ENCODE measurements around the gene CYP3A5.
"Not testable (repeated sequence)": the region's sequence is repeated elsewhere in the genome, so short reads cannot be mapped to it uniquely, and the experiment has no call there.

CYP3A5 gene

DNA sequence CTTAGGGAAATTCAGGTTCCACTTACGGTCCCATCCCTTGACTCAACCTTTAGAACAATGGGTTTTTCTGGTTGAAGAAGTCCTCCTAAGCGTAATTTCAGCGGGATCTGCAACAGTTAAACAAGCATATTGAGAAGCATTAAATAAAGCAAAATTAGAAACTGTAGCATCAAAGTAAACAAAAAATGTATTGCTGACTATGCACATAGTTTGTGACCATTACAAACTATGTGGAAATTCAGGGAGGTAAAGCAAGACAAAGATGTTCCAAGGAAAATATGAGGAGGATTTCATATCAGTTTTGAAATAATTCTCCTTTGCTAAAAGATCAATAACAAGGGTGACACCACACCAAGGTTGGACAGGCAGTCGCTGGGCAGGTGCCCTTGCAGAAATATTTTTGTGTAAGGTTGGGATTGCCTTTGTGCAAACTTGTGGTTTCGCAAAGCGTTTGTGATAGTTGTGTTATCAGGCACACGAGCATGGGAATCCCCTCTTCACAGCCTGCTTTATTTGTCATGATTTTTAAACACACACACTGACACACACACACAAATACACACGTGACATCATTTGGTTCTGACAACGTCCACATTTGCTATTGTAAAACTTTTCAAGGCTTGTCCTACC, 5.4 kb upstream of the CYP3A5 start:
- DNase-seq: no peak

DNA sequence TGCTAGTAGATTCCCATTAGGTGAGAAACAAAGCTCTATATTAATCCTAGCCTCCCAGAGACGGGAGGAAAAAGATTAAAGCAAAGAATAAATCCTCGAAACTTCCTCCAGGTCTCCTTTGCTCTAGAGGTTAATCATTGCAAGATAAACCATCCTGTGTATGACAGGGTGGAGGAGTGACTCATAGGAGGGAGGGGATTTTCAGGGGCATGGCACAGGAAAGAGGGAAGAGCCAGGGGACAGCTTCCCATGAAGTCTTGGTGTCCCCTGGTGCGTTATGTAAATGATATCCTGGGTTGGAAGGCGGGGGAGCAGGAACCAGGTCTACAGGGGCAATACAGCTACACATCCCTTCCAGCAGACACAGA, 780 bp downstream of the CYP3A5 start:
- no peak for DNase-seq

DNA sequence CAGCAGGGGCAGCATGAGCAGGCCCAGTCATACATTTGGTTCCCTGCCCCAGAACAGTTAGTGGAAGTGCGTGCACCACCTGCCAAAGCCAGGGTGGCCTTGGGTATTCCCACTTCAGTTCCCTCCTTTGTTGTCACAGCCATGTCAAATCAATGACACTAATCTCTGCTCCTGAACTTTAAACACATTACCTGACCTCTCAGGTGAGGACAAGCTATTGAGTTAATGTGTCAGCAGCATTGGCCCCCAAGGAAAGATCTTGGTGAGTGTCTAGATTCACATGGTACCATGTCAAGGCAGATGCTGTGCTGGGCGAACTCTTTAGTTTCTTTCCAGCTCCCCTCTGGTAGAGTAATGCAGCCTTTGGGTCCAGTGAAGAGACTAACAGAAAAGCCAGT, 2.1 kb downstream of the CYP3A5 start:
- no peak for DNase-seq

DNA sequence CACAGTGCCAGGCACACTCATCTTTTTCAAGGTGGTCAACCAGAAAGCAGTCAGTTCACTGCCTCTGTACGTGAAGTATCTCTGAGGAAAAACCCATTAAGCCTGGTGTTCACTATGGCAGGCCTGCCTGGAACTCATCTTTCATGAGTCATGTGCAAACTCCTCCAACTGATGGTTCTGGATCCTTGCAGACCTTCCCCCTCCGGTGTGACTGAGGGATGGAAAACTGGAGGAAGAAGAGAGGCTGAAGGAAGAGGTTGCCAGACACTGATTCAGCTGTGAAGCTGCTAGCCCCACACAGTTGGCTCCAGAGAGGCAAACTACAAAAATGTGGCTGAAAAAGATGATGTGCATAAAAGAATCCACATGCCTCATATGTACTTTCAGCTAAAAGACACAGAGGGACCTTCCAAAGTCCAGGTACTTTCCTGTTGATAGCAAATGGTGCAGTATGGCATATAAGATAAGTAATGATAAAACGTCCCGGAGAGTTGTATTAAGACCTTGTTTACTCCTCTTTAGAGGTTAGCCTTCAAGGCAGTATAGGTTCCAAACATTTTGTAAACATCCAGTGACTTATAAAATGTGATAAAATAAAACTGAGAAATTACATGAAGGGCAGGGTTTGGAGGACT, 2.7 kb downstream of the CYP3A5 start:
- DNase-seq: no peak

DNA sequence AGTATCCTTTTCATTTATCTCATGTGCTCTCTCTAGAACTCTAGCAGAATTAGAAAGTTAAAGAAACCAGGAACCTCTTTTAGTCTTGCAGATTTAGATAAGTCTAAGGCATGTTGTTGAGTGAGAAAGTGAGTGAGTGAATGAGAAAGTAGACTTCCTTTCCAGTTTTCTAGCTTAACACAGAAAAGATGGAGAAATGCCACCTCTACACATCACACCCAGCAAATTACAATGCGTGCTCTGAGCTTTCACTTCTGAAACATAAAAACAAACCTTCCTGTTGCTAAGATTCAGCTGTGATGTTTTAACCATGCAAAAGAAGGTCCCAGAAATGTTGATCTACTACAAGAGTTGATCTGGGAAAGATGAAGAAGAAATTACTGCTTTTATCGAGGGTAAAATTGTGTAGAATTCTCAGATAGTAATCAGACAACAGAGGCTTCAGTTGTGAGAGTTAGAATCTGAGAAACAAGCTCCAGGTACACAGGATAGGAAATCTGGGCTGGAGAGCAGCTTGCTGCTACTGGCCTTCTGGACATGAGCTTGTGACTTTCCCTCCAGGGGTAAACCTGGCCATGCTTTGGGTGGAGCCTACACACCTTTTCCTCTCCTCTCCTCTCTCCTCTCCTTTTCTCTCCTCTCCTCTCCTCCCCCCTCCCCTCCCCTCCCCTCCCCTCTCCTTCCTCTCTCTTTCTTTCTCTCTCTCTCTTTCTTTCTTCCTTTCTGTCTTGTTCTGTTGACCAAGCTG, 4.6 kb downstream of the CYP3A5 start:
- DNase-seq: no peak

DNA sequence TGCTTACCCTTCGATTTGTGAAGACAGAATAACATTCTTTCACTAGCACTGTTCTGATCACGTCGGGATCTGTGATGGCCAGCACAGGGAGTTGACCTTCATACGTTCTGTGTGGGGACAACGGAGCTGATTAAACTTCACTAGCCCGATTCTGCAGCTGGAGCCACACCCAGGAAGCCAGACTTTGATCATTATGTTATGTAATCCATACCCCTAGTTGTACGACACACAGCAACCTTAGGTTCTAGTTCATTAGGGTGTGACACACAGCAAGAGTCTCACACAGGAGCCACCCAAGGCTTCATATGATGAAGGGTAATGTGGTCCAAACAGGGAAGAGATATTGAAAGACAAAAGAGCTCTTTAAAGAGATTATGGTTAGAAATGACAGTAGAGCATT, 7.2 kb downstream of the CYP3A5 start:
- DNase-seq: no peak

DNA sequence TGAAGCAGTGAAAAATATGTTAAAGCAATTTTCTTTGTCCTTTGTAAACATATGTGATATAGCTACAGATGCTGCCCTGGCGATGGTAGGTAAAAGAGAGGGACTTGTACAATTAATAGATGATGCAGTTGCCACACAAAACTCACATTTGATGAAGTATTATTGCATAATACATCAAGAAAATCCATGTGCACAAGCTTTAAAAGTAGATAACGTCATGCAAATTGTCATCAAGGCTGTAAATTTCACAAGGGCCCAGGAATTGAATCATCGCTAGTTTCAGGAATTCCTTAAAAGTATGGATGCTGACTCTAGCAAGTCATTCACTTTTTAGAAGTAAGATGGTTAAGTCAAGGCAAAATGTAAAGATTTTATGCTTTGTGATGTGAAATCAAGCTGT, 10.0 kb downstream of the CYP3A5 start:
- DNase-seq: no peak

DNA sequence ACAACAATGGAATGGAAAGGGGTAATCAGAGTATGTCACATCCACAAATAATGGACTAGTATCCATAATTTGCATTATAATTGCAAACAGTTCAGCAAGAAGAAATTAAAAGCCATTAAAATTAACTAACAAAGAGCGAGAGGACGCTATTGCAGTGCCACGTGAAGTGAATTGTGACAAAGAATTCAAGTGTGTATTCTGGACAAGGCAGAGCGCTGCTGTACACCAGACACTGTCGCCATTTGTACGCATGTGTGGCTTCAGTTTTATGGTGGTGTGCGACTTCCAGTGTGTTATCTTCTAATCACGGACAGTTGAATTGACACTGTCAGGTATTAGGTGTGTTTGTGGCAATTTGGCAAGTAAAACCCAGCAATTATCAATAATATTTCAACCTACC, 11.3 kb downstream of the CYP3A5 start:
- no peak for DNase-seq

DNA sequence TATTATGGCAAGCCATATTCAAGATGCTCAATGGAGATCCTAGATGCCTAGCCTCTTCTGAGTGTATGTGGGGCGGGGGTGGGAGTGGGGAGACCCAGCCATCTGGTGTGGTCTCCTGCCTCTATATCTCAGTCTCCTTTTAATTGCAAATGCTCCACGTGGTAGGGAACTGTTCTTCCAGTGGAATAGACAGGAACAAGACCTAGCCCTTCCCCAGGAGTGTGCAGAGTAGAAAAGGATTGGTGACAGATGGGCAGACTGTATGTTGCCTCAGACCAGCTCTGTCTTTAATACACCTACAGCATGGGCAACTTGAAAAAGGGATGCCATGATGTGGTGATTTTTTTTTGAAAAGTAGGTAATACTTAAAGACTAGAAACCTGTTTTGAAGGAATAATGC, 12.6 kb downstream of the CYP3A5 start:
- DNase-seq: no peak

DNA sequence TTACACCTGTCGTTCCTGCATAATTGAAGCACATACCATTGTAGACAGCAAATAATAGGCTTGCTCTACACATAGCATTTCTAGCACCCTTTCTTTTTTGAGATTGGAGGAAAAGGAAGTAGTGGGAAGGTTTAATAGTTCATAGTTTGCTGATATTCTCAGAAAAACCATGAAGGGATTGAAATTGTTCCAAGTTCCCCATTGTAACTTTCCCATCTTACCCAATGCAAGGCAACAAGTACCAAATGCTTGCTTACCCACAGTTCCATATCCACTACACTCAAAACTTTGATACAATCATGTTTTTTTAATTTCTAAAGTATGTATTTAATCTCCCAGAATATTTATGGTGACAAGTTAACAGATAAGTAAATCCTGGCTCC, 13.8 kb downstream of the CYP3A5 start:
- DNase-seq: no peak

DNA sequence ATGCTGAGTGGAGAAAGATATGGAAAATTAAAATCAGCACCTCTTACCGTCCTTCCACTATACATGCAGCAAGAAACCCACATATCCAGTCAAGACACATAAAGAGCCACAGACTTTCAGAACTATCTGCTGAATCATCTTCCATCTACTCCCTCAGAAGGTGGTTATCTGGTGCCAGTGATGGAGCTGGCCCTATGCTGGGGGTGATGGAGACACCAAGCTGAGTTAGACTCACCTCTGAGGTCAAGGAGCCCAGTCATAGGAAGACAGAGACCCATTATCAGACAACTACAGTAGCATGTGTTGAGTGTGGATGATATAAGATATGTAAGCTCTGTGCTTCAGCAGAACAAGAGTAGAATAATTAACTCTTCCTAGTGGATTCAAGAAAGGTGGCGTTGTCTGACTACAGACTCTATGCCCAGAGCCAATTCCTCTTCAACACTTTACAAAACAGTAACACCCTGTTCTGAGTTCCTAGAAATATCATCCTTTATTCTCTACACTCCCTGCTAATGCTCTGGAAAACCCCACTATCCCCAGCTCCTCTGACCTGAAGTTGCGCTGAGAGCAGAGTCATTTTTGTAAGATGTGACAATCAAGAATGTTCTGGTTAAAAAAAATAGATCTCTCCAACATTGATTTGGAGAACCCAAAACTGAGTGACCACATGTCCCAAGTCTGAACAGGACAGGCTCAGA, 14.3 kb downstream of the CYP3A5 start:
- no peak for DNase-seq

DNA sequence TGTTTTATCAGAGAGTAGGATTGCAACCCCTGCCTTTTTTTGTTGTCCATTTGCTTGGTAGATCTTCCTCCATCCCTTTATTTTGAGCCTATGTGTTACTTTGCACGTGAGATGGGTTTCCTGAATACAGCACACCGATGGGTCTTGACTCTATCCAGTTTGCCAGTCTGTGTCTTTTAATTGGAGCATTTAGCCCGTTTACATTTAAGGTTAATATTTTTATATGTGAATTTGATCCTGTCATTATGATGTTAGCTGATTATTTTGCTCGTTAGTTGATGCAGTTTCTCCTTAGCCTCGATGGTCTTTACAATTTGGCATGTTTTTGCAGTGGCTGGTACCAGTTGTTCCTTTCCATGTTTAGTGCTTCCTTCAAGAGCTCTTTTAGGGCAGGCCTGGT, 21.9 kb downstream of the CYP3A5 start:
- not testable (repeated sequence) for DNase-seq

DNA sequence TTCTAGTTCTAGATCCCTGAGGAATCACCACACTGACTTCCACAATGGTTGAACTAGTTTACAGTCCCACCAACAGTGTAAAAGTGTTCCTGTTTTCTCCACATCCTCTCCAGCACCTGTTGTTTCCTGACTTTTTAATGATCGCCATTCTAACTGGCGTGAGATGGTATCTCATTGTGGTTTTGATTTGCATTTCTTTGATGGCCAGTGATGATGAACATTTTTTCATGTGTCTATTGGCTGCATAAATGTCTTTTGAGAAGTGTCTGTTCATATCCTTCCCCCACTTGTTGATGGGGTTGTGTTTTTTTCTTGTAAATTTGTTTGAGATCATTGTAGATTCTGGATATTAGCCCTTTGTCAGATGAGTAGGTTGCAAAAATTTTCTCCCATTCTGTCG, 25.2 kb downstream of the CYP3A5 start:
- DNase-seq: not testable (repeated sequence)

DNA sequence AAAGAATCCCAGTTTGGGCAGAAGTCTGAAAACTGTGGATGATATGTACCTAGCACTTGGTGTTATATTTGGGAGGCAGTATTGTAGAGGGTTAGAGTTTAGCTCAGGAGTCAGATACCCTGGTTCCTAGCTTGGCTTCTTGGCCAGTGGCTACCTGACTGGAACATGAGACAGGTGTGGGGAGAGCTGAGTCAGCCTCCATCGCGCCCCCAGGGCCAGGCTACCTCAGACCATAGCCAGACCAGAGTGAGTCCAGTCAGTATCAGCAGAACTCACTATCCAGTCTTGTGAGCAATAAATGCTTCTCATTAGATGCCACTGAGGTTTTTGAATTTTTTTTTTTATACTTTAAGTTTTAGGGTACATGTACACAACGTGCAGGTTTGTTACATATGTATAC, 26.0 kb downstream of the CYP3A5 start:
- DNase-seq: no peak

DNA sequence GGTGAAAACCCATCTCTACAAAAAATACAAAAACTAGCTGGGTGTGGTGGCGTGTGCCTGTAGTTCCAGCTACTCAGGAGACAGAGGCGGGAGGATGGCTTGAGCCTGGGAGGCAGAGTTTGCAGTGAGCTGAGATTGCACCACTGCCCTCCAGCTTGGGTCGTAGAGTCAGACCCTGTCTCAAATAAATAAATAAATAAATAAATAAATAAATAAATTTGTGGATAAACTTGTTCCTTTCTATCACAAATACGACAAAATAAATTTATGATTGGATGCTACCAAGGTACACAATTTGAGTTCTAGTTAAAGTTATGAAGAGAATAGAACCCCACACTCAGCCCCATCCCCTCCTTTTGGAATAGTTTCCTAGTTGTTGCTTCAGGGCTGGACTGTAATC, 26.5 kb downstream of the CYP3A5 start:
- DNase-seq: not testable (repeated sequence)

DNA sequence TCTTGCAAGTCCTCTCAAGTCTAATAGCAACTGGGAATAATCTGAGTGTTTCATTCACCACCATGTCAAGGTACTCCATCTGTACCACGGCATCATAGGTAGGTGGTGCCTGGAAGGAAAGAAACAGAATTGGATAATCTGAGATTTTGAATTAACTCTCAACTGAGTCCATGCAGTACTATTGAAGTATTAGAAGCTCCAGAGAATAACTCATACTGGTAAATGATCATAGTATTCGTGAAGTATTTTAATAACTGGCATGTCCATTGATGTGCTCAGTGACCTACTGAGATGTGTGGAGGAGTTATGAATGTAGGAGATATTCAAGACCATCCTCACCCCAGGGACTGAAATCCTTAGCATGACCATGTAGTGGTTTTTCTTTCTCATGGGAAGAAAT, 27.1 kb downstream of the CYP3A5 start:
- no peak for DNase-seq

DNA sequence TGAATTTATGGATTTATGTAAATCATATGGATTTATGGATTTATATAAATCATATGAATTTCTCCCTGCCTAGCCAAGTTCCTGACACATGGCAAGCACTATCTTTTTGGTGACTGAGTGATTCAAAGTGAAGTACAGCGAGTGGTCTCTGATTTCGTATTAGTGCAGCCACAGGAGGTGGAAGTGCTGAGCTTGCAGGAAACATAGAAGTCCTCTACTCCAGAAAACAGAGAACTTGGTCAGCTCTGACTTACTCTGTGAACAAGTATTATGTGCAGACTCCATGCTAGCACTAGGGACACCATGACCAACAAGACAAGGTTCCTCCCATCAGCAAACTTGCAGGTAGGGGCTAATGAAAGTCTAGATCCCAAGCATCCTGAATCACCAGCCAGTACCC, 28.5 kb downstream of the CYP3A5 start:
- DNase-seq: no peak

DNA sequence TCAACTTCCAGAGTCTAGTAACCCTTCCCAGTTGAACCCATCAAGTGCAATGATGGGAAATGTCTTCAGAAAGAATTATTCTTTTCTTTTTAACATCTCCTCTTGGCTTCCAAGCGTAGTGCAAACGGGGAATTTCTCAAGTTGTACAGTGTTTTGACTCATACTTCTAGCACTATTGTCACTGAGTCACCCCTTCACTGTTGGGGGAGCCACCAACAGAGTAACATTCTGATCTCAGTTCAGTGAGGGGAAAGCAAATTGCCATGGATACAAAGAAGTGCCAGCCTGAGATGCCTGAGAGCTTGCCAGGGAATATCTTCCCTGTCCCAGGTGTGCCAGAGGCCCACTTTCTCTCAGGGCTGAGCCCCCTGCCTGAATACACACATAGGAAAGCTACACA, 31.0 kb downstream of the CYP3A5 start:
- no peak for DNase-seq

DNA sequence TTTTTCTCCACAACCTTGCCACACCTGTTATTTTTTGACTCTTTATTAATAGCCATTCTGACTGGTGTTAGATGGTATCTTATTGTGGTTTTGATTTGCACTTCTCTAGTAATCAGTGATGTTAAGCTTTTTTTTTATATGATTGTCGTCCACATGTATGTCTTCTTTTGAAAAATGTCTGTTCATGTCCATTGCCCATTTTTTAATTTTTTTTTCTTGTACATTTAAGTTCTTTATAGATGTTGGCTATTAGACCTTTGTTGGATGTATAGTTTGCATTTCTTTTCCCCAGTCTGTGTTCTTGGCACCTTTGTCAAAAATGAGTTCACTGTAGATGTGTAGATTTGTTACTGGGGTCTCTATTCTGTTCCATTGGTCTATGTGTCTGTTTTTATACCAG, 34.2 kb downstream of the CYP3A5 start:
- no peak for DNase-seq

DNA sequence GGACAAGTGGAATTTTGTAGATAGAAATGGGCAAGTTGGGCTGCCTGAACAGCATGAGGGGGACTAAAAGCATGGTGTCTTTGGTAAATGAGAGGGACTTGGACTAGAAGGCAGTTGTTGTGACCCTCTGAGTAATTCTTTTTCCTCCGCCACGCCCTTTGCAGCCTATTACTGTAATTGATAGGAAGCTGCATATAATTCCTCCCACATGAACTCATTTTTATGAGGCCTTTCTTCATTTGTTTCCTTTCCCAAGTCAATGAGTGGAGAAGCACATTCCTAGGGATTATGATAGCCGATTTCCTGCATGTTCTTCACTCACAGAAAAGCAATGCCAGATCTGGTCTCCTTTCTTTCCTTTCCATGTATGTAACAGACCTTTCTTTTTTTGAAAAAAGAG, 35.4 kb downstream of the CYP3A5 start:
- DNase-seq: no peak

DNA sequence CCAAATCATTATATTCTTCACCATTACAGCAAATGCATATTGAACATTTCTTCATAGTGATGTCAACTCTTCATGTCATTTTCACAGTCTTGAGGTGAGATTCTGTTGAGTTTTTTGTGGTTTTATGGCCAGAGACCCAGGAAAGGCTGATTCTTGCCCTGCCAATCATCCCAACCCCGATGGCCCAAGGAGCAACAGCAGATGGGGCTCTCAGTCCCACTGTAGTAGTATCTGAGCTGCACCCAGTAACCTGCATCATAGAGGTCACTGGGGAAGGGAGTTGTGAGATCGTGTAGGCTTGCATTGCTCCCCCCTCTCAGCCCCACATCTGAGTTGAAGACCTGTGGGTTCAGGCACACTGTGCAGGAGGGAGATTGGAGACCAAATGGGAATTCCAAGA, 36.3 kb downstream of the CYP3A5 start:
- no peak for DNase-seq

DNA sequence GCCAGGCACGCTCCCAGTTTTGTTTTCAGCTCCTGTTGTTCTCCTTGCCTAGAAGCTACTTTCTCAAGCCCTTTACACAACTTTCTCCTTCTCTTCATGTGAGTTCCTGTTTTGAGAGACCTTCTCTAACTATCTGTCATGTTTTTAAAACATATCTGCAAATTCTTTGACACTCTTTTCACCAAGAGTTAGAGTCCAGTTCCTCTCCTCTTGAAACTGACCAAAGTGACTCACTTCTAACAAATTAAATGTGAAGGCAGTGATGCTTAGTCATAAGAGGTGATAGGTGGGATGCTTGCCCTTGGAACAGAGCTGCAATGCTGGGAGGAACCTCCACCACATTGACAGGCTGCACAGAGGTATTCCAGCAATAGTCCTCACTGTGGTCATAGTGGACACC, 37.8 kb downstream of the CYP3A5 start:
- DNase-seq: no peak

DNA sequence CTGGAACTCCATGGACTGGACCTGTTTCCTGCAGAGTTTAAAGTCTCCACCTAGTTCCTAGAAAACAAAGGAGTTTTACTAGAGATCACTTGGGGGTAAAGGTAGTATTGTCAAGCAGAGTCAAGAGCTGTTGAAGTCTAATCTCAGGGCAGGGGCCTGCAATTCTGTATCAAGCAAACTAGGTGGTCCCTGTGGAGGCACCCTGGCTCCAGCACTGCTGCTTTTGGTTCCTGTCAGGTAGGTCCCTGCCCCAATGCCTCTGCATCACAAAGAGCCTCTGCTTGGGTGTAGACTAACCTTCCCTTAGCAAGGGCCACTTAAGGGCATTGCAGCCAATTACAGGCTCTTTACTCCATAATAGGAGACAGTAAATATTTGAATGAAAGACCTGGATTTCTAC, 40.5 kb downstream of the CYP3A5 start:
- DNase-seq: no peak

DNA sequence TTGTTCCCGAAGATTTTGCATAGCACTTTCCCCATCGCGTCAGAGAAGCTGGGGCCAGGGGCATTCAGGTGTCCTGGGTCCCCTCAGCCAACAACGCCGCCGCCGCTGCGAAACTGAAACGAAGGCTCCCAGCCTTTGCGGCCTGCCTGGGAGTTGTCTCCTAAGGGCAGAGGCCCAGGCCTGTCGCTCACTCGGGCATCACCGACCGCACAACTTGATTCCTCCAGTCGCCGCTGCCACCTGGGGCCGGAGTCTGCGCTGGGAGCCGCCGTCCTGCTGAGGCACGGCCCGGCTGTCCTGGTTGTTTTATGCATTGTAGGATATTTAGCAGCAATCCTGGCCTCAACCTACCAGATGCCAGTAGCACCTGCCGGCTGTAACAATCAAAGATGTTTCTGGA, 41.1 kb downstream of the CYP3A5 start:
- no peak for DNase-seq

All from RPMI8226 (cell line).